Epidermal melanocyte (primary cell): ENCODE data around the gene VPS13D.

ENCODE experiments used
- DNase-seq: peaks from one replicate; pipeline ENCODE4 v3.0.0; 2011; ENCODE audit warnings: low spot score; ENCODE audit not compliant: insufficient read length

Gene VPS13D

GRCh38 chr1:12400027-12400693 lies 170.3 kb downstream of the VPS13D start:
- DNase-seq = no peak

GRCh38 chr1:12402159-12402673 lies 172.4 kb downstream of the VPS13D start:
- no peak for DNase-seq

- no peak for DNase-seq
These were observed 173.0 kb downstream of the VPS13D start for GRCh38 chr1:12402842-12403241.

GRCh38 chr1:12404918-12405317 lies 175.1 kb downstream of the VPS13D start:
- no peak for DNase-seq

- DNase-seq = no peak
These were observed 175.7 kb downstream of the VPS13D start for GRCh38 chr1:12405325-12406210.

- DNase-seq = peak; percentile 50
These were observed 176.6 kb downstream of the VPS13D start for GRCh38 chr1:12406211-12407021.

GRCh38 chr1:12407050-12407961 lies 177.5 kb downstream of the VPS13D start:
- DNase-seq = no peak

GRCh38 chr1:12407962-12408454 lies 178.2 kb downstream of the VPS13D start:
- DNase-seq = no peak

GRCh38 chr1:12408662-12409061 lies 178.8 kb downstream of the VPS13D start:
- no peak for DNase-seq

GRCh38 chr1:12409681-12410080 lies 179.9 kb downstream of the VPS13D start:
- DNase-seq = no peak

- DNase-seq = no peak
These were observed 180.5 kb downstream of the VPS13D start for GRCh38 chr1:12410351-12410750.

- no peak for DNase-seq
These were observed 181.3 kb downstream of the VPS13D start for GRCh38 chr1:12411098-12411497.

GRCh38 chr1:12411747-12412146 lies 181.9 kb downstream of the VPS13D start:
- no peak for DNase-seq

- no peak for DNase-seq
These were observed 182.6 kb downstream of the VPS13D start for GRCh38 chr1:12412439-12412838.

GRCh38 chr1:12413664-12414410 lies 184.0 kb downstream of the VPS13D start:
- no peak for DNase-seq

- no peak for DNase-seq
These were observed 184.7 kb downstream of the VPS13D start for GRCh38 chr1:12414444-12415018.

- no peak for DNase-seq
These were observed 185.2 kb downstream of the VPS13D start for GRCh38 chr1:12415038-12415466.

GRCh38 chr1:12416101-12416500 lies 186.3 kb downstream of the VPS13D start:
- no peak for DNase-seq

- no peak for DNase-seq
These were observed 186.9 kb downstream of the VPS13D start for GRCh38 chr1:12416744-12417143.
